Measurements from ENCODE around the gene SOX4.

Gene SOX4

GRCh38 chr6:21565431-21565830 is 28.1 kb upstream of the SOX4 start:
- TF ChIP-seq CTCF (IDR thresholded peaks at IDR 0.05; ENCODE audit: extremely low read depth, missing control alignments): no peak
- no peak for DNase-seq (ENCODE audit: low spot score)

- no peak for TF ChIP-seq CTCF (IDR thresholded peaks at IDR 0.05; ENCODE audit: extremely low read depth, missing control alignments)
These were observed 15.0 kb upstream of the SOX4 start for GRCh38 chr6:21578523-21578922.

GRCh38 chr6:21582651-21583050 is 10.9 kb upstream of the SOX4 start:
- no peak for TF ChIP-seq CTCF (IDR thresholded peaks at IDR 0.05; ENCODE audit: extremely low read depth, missing control alignments)
- DNase-seq (ENCODE audit: low spot score): no peak

More at GRCh38 chr6:21578523-21578922, 15.0 kb upstream of the SOX4 start:
- no peak for DNase-seq (ENCODE audit: low spot score)

- no peak for DNase-seq (ENCODE audit: low spot score)
- TF ChIP-seq CTCF (IDR thresholded peaks at IDR 0.05; ENCODE audit: extremely low read depth, missing control alignments): no peak
These were observed 7.3 kb upstream of the SOX4 start for GRCh38 chr6:21586300-21586699.

DNA sequence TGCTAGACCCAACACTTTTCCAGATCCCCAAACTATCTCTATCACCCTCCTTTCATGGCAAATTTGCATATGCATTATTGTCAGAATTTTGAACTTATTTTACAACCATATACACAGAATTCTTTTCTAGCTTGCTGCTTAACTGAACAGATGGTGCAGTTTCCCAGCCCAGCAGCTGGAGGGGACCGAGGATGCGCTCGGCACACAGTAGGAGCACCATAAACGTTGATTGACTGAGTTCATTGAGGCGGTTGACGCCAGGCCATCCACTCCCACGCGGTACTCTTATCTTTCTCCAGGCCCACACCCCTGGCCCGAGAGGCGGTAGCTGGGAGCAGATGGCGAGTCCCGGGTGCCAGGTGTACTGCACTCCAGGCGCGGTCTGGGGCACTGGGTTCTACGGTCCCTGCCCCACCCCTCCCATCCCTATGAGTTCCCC is 6.8 kb upstream of the SOX4 start:
- TF ChIP-seq CTCF (IDR thresholded peaks at IDR 0.05; ENCODE audit: extremely low read depth, missing control alignments): no peak
- DNase-seq (ENCODE audit: low spot score): no peak

- peak; percentile 45 for DNase-seq (ENCODE audit: low spot score)
- no peak for TF ChIP-seq CTCF (IDR thresholded peaks at IDR 0.05; ENCODE audit: extremely low read depth, missing control alignments)
These were observed 6.2 kb upstream of the SOX4 start for GRCh38 chr6:21587179-21587960.

GRCh38 chr6:21587961-21588480 is 5.5 kb upstream of the SOX4 start:
- no peak for TF ChIP-seq CTCF (IDR thresholded peaks at IDR 0.05; ENCODE audit: extremely low read depth, missing control alignments)
- peak; percentile 59 for DNase-seq (ENCODE audit: low spot score)

All from GM20000 (cell line).